ENCODE results near the gene PLCL1.
"Not testable (repeated sequence)": the region's sequence is repeated elsewhere in the genome, so short reads cannot be mapped to it uniquely, and the experiment has no call there.

Gene PLCL1

DNA sequence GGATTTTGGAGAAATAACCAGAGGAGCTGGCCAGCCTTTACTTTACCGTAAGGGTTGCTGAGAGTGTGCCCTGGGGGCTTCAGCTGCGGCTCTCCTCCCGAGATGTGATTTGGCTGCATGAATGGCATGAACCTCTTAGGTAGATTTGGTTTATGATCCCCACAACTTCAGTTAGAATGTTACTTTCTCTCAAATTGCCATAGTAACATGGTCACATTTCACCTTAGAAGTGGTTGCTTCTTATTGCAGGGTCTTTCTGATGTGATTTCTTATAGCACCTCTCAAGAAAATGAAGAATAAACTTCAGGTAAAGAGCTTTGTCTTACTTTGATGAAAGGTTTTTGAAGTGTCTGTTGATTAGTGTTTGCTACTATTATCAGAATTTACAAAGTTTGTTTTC lies 5.6 kb downstream of the PLCL1 start:
- FAIRE-seq = no peak

DNA sequence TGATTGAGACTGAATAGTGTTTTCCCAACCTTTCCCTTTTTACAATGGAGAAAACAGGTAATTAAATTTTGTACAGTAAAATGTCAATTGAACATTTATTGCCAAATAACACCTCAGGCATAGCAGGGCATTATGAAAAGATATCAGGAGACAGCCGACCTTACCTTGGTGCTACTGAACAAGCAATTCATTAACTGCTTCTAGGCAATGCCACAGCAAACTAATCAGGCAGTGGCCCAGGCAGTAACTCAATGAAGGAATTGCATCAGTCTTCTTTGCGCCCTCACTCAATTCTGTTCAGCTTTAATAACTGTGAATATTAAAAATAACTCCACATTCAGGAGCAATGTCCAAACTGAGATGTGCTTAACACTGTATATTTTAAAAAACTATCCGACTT lies 6.1 kb downstream of the PLCL1 start:
- FAIRE-seq = no peak

DNA sequence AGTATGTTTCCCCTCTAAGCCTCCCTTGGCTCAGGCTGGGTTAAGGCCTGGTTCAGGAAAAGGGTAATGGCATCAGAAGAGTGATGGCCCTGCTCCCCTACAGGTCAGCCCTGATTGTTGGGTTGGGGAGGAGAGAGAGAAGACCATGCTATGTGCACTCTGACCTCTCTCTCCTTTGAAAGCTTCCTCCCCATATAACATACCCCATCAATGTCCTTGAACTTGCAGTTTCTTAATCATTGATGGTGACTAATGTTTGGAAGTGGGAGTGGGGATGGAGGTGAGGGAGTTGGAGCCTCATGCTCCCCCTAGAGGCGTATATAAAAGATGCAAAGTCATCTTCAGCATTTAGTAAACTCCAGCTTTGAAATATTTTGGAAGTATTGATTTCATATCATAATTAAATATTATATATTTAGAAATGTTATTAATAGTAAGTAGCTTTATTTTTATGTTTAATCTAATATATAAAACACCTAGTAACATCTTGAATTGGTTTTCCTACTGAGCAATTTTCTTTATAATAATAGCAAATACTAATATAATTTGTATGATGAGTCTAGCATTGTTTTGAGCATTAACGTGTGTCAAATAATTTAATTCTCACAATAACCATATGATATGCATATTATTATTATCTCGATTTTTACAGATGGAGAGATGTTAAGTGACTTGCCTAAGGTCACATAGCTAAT lies 8.8 kb downstream of the PLCL1 start:
- FAIRE-seq = no peak

DNA sequence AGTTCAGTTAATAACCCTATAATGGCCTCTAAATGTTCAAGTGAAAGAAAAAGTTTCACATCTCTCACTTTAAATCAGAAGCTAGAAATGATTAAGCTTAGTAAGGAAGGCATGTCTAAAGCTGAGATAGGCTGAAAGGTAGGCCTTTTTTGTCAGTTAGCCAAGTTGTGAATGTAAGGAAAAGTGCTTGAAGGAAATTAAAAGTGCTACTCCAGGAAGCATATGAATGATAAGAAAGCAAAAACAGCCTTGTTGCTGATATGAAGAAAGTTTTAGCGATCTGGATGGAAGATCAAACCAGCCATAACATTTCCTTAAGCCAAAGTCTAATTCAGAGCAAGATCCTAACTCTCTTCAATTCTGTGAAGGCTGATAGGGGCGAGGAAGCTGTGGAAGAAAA lies 10.1 kb downstream of the PLCL1 start:
- no peak for FAIRE-seq

DNA sequence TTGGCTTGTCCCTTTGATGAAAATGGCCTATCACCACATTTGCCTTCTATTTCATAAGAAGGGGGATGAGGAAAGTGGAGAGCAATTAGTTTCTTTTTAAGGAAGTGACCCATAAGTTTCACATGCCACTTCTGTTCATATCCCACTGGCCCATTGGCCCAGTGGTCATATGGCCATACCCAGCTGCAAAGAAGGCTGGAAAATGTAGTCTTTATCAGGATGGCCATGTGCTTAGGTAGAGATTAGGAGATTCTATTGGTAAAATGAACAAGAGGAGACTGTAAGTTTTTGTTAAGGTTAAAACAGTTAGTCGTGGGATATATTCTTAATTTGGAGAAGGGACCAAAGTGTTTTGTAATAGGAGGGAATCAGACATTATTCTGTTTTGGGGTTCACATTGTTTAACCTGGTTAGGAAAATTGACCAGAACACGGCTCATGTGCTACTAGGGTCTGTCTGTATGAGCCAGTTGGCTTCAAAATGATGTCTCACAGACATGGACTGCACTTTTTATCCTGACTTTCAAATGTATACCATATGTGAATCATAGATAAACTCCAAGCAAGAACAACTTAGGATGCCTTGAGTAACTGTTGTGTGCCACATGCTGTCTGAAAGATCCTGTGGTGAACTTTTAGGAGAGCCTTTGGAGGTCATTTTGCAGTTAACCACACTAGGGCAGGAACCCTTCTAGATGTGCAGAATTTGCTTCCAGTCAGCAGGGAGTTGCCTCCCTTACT lies 17.3 kb downstream of the PLCL1 start:
- FAIRE-seq = no peak

DNA sequence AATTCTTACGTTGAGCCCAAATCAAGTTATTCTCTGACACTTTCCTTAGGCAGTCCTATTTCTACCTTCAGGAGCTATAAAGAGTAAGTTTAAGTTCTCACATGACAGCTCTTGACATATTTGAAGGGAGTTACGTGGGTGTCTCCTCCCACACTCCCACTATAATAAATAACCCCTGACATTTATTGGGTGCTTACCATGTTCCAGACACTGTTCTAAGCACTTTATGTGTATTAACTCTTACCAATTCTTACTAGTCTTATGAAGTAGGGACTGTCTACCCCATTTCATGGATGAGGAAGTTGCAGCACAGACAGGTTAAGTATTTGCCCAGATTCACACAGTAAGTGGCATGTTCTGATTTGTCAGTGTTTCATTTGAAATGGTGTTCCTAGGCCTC lies 17.9 kb downstream of the PLCL1 start:
- FAIRE-seq = no peak

DNA sequence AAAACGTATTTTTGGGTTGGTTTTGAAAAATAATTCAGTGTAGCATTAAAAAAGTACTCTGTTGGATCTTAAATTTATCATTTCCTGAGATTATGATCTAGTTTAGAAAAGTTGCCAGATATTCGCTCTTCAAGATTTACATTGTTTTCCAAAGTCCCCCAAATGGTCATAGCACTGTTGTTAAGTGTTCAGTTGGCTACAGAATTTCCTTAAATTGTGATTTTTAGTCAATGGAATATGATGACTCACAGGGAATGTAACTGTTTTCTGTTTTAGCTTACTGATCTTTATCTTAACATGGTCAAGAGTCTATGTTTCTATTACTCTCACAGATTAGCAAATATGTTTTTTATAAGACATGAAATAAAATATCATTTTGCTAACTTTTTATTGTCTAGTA lies 23.2 kb downstream of the PLCL1 start:
- no peak for FAIRE-seq

DNA sequence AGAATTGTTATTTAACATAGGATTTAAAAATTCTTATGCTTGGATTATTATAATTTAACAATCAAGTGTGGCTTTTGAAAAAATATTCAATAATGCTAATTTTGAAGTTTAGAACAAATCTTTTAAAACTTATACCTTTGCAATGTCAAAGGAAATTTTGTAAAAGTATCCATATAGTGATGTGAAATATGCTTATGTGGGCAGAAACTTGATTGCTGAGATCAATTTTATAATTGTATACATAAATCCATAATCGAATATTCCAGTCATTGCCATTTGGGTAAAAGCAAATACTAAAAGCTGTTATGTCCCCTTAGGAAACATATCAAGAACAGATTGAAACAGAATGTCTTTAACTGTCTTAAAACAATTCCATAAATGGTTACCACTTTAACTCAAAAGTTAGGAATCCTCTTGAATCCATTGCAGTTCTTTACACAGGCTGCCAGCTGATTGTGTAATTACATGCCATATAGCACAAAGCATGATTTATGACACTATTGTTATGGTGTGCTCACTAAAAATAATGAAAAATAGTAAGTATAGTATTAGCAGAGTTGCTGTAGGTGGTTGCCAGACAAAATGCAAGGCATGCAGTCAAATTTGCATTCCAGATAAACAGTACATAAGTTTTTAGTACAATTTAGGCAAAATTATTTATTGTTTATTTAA lies 24.2 kb downstream of the PLCL1 start:
- no peak for FAIRE-seq

DNA sequence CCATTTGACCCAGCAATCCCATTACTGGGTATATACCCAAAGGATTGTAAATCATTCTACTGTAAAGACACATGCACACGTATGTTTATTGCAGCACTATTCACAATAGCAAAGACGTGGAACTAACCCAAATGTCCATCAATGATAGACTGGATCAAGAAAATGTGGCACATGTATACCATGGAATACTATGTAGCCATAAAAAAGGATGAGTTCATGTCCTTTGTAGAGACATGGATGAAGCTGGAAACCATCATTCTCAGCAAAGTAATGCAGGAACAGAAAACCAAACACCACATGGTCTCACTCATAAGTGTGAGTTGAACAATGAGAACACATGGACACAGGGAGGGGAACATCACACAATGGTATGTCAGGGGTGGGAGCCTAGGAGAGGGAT lies 30.4 kb downstream of the PLCL1 start:
- not testable (repeated sequence) for FAIRE-seq

DNA sequence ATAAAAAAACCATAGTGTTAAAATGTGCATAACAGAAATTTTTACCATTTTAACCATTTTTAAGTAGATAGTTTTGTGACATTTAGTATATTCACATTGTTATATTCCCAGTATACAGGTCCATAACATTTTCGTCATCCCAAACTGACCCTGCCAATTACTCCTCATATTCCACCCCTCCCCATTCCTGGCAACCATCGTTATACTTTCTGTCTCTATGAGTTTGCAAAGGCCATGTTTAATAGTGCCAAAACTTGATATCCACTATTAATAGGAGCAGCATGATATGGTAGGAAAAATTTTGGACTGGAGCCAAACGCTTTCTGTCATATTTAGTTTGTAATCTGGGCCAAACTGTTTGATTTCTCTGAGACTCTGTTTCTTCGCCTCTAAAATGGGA lies 30.9 kb downstream of the PLCL1 start:
- FAIRE-seq = no peak

DNA sequence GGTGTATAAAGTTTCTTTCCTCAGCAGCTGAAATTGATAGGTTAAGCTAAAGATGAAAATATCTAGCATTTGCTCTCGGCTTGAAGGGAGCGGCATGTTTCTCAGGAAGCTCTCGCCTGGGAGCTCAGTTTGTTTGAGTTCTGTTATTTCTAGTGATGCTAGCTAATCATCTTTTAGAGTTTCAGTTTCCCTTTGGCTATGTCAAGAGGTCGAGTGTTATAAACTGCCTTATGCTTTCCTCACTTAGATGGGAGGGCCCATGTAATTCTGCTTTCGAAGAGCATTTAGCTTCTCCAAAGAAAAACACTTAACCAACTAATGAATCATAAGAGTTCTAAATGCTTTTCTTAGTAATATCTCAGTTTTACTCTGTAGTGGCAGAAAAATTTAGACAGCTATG lies 33.6 kb downstream of the PLCL1 start:
- FAIRE-seq = peak; percentile 73

DNA sequence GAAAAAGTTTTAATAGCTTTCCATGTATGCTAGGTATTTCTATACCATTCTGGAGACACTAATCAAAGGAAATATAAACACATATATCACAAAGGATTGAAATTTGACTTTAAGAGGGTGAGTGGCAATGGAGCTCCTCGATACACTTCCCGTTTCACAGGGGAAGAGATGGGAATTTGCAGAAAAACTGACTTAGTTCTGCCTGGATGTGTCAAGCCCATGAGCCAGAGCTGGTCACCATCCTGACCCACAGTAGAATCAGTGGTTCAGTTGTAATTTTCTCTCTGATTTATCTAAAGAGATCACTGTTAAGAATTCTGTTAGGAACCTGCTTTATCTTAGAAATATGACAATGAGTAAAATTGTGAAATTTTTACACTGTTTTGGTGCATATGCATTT lies 34.2 kb downstream of the PLCL1 start:
- FAIRE-seq = no peak

DNA sequence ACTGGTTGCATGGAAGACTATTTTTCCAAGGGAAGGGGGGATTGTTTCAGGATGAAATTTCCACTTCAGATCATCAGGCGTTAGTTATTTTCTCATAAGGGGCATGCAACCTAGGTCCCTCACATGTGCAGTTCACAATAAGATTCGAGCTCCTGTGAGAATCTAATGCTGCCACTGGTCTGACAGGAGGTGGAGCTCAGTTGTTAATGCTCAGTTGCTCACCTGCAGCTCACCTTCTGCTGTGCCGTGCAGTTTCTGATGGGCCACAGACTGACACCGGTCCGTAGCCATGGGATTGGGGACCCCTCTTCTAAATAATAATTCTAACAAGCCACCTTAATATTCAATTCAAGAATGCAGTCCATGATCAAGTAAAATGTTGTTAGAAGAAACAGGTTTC lies 34.9 kb downstream of the PLCL1 start:
- FAIRE-seq = no peak

DNA sequence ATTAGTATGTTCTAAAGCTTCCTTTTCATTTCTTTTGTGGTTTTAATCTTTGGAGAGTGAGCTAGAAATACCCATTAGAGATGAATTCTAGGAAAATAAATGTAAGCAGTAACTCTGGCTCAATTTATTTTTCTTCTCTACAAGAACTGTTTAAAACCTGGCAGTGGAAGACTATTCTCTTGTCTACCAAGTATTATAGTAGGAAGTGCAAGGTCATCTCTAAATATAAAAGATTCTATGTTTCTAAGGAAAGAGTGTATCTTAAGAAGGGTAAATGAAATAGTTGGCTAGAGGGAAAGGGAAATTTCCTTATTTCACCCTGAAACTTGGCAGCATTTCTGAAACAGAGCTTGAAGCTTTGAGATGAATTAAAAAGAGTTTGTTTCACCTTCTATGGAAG lies 35.5 kb downstream of the PLCL1 start:
- FAIRE-seq = no peak

DNA sequence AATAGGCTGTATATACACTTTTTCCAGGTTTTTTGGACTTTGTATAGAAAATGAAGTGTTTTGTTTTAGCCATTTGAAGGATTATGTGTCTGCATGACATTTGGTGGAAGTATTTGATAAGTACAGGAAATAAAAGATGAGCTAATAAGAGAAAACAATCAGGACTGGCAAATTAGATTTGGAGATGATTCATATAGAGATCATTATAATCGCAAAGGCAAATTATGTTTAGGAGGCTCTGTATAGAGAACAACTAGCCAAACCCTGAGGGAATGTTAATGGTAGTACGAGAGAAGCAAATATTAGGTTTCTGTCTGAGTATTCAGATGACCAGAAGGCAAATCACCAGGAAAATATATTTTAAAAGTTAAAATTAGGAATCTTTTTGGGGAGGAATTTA lies 41.7 kb downstream of the PLCL1 start:
- FAIRE-seq = no peak

DNA sequence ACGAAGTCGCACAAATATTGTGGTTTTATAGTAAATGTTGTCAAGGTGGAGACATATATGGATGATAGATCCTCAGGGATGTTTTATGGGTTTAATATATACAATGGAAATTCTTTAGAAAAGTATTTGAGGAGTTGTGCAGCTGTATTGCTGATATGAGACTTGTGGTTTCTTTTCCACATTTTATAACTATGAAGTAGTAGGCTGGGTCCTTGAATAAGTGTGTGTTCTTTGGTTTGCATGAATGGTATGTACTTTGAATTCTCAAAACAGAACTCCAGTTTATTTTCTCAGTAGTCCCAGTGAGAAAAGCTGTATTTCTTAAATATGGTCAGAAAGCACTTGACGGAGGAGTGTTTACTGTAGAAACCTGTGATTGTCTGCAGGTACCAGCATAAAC lies 42.4 kb downstream of the PLCL1 start:
- no peak for FAIRE-seq

DNA sequence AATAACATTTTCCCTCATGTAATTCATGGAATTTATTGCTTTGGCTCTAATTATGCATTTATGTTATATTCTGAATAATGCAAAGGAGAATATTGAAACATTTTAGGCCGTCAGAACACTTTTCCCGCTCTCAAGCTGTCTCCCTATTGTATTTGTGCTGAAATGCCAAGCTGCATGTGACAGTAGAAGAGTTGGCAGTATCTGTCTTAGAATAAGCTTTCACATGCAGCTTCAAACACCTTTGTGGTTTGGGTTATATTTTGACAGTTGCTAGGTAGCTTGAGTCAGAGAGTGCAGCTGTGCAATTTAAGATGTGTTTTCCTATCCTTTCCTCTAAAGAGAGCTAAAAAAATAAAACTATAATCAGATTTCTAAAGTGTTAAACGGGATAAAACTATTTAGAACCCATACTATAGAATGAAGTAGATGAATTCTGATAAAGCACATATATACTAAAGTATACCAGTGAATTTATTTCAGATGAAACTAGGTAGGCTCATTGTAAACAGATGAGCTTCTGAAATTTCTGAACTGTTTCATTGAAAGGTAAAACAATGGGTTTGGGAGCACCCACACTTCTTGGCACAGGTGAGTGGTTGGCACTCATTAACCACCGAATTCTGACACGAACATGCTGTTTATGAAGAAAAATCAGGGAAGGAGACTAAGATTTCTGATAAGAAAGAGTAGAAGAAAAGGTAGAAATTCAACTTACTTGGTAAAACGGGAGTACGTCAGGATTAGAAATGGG lies 43.4 kb downstream of the PLCL1 start:
- FAIRE-seq = no peak

DNA sequence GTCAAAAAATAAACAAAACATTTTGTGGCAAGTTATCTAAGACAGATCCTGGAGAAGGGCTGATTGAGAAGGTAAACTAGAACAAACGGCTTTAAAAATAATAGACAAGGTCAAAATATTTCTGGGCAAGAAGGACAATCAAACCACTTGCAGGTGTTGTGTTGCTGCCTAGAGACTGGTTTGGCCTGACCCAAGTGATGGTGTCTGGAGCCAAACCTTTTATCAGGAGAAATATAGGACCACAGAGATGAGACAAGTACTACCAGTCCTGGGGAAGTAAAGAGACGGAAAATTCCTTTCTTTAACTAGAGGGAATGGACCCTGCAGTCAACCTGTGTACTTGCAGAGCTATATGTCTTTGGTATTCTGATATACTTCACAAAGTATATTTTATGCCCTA lies 44.2 kb downstream of the PLCL1 start:
- no peak for FAIRE-seq

DNA sequence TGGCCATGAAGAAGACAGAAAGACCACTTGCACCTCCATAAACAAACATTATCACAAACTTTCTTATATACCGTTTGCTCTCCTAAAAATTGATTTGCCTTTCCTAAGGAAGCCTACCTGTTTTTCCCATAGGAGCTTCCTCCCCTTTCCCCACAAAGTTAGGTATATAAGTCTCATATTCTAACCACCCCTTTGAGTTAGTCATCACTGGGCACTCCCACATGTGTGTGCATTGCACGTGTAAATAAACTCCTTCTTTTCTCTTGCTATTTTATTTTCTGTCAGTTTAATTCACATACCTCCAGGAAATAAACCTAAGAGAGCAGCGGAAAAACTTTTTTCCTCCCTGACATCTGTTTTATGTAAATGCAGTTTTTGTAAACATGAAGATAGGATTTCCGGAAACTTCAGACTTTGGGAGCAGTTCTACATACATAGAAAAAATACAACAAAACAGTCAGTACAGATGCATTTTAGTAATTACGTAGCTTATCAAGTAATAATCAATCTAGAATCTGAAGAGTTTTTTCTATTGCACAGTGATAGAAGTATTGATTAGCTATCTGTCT lies 46.6 kb downstream of the PLCL1 start:
- peak; percentile 35 for FAIRE-seq

DNA sequence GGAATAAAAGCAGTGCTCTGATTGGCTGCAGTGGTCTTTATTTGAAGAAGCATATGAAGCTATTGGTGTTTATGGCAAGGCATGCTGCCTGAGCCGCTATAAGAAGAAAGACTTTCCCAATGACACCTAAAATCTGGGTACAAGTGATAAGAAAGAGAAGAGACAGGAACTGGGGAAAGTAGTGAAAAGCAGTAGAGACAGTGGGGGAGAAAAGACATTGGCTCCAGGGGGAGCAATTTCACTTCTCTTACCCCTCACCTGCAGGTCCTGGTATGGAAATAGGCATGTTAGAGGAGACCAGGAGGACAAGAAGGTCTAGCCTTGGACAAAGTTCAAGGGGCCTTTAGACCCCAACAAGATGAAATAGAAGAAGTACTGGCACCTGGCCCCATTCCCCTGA lies 47.1 kb downstream of the PLCL1 start:
- FAIRE-seq = no peak

DNA sequence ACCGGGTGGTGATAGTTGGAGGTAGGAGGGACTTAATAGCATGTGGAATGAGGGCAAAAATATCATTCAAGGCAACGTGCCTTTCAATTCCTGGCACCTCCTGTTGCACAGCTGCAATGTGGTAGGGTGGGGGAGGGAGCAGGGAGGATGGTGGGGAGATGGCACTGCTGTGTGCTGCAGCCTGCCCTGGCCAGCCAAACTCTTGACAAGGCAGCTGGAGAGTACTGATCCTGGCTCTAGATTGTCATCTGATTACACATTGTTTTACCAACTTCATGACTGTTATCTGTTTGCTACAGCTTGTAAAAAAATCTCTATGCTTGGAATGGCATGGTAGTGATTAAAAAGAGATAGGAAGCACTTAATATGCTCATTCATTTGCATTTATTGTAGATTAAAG lies 47.7 kb downstream of the PLCL1 start:
- FAIRE-seq = no peak

DNA sequence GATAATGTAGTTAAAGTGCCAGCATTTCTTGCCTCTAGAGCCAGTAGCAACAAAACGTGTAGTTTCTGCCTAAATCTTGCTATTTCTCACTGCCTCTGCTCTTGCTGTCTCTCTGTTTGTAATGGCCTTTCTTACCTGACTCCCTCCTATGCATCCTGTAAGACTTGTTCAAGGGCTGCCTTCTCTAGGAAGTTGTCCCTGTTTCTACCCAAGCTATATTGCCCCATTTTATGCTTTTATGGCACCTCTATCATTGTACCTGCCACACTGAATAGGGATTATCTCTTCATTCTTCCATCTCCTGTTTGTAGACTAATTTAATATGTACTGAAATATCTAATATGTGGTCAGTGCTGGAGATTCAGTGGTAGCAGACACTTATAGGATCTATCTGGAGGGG lies 49.2 kb downstream of the PLCL1 start:
- no peak for FAIRE-seq

DNA sequence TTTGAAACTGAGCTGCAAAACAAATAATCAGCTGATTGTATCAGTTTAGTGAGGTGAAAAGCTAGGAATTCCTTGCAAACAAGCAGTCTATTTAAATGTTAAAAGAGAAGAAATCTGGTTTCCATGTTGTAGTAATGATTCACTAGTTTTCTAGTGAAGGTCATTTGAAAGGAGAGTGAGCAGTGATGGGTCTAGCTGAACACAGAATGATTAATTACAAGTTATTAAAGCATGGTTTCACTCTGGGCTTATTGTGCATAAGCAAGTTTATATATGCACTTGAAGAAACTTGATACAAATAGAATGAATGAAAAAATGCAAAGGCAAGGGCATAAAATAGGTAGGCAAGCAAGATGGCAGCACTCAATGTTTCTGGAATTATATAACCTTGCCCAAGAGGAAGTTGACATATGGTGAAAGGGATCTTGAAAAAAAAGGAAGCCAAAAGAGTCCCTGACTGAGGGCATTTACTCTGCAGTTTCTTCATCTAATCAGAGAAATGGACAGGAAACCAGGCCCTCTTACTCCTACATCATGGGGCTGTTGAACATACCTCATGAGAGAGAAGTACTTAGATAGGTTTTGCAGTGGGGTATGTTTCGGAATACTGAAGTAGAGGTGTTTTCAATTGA lies 53.2 kb downstream of the PLCL1 start:
- FAIRE-seq = no peak
